Adrenal gland (tissue), 5 donors: ENCODE data around the gene ANKRD44.

ENCODE experiments used
- CTCF ChIP-seq, 6 experiments: fragments of 450-650 bp in 4 of 6; fragments of 200-600 bp in 2 of 6; sonication (generic) in 1 of 6; IDR thresholded peaks; 1 replicate in 5 of 6; 2 replicates in 1 of 6; pipeline versions ENCODE4 v1.5.1 to v1.8.0; 2016 to 2021; ENCODE audit warnings: antibody characterized with exemption in 6 of 6, mild to moderate bottlenecking in 2 of 6, moderate library complexity in 1 of 6
- POLR2A ChIP-seq, 2 donors: fragments of 450-650 bp; IDR thresholded peaks; one replicate each; pipeline ENCODE4 v1.6.1; 2017; ENCODE audit warnings: antibody characterized with exemption in 2 of 2, mild to moderate bottlenecking in 2 of 2, moderate library complexity in 1 of 2
- donor health status: DM: no; HTN: no; CAD: no.

- TF ChIP-seq CTCF (IDR thresholded peaks at IDR 0.05) = no peak
- TF ChIP-seq POLR2A (IDR thresholded peaks at IDR 0.05) = no peak
Measured at GRCh38 chr2:197349699-197350098, 39.1 kb upstream of the ANKRD44 start.
